ENCODE measurements around the gene SCART1. TPM values are rescaled to one million over a fixed set of nuclear protein-coding genes. Genes with fewer than 3 reads are reported as not detected.
A peak's percentile ranks its signal among the peaks of the same experiment; 100 is the strongest.
"Not testable (repeated sequence)": the region's sequence is repeated elsewhere in the genome, so short reads cannot be mapped to it uniquely, and the experiment has no call there.

The SCART1 gene
- total RNA-seq, 8 experiments from 2014 or later: 0.43 to 6.3 (median 1.2) TPM

DNA sequence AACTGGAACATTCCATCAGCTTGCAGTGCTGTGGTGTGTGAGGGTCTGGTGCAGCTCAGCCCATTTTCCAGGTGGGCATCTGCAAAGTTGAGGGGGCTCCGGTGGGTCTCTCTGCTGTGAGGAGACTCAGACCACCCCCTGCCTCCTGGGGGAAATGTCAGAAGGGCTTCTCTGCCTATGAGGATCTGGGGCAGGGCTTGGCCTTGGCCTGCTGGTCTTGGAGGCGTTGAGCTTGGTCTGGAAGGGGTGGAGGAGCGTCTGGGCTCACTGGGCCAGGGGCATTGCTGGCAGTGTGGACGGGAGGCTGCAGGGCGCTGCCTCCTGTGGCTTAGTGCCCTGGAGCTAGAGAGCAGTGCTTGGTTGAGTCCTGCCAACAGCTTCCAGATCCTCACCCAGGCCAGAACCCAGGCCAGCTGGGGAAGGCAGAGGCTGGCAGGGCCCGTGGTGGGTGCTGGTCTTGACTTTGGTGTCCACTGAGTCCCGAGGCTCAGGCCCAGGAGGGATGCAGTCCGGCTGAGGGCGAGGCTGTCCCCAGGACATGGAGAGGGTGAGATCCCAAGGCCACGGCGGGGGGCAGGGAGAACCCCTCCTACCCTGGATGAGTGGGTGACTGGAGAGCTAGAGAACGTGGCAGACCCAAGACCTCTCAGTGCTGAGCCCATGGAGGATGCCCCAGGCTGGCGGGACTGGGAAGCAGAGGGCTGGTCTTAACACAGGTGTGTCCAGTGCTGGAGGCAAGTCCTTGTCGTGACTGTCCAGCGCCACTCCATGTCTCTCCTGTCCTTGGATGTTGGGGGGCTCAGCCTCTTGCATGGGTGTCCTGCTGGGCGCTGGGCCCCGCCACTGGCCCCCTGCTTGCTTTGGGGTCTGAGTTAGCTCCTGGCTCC, 32.2 kb upstream of the SCART1 start:
- no peak overlapping the region for H3K4me3 ChIP-seq
- H3K4me1 ChIP-seq (replicated peaks in 1 of 2): peaks cover 0 to 4% of the 10 kb centered on the region in 2 donors
- no peak for ATAC-seq (replicated peaks in 6 of 8)
- H3K27ac ChIP-seq: no peak overlapping the region
- 40 to 100% (median 100%) methylated on average over 1 to 3 of the region's 17 CpGs; no CpG with 5 or more reads in 3 of the 10 experiments for WGBS, 10 experiments
- in situ Hi-C loops (cut with MboI; ENCODE audit: low pct_unique_long_range_greater_than_20kb in 2 of 9, low sequenced_read_pairs in 9 of 9, unreplicated experiment in 9 of 9): no loop called here

GRCh38 chr10:133422223-133422806, 31.4 kb upstream of the SCART1 start:
- Histone ChIP-seq H3K4me3 (no peak overlapping the region), H3K4me1 (replicated peaks in 1 of 2) (peaks cover 0 to 4% of the 10 kb centered on the region in 2 donors), H3K27ac (no peak overlapping the region)
- WGBS, 10 experiments: 60 to 90% (median 80%) methylated on average over 2 to 8 of the region's 16 CpGs; no CpG with 5 or more reads in 5 of the 10 experiments
- in situ Hi-C loops (cut with MboI; ENCODE audit: low pct_unique_long_range_greater_than_20kb in 2 of 9, low sequenced_read_pairs in 9 of 9, unreplicated experiment in 9 of 9): no loop called here
- ATAC-seq (replicated peaks in 6 of 8): no peak

DNA sequence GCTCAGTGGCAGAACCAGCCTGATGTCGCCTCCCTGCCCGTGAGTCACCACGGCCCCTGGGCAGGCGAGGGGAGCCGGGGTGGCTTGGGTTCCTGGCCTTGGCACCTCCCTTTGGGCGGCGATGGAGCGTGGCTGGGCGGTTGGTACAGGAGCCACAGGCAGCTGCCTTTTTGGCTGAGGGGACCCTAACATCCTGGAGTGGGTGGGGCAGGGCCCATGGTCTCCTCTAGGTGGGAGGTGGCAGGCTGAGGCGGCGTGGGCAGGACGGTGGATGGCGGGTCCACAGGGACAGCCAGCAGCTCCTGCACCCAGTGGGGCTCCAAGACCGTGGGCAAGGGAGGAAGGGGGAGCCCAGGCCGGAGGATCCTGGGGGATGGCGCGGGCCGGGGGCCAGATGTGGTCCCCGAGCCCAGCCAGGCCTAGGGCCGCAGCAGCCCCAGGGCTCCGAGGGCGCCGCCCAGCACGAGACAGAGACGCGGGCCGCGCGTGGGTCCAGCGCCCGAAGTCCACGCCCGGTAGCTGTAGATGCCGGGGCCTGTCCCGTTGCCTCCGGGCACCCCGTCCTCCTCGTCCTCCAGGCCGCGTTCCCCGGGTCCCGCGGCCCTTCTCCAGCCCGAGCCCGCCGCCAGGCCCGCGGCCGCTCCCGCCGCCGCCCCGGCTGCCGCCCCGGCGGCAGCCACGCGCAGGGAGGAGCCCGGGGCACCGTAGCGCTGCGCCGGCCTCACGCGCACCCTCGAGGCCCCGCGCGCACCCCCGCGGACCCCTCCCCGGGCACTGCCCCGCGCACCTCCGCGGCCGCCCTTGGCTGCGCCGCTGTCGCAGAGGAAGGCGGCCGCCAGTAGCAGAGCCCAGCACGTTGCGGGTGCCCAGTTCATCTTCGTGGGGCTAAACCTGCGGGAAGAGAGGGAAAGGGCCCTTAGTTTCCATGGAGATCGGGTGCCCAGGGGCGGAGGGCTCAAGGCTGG, 30.7 kb upstream of the SCART1 start:
- peak; percentile 34 to 77 (median 68) for ATAC-seq (replicated peaks in 6 of 8)
- Histone ChIP-seq H3K4me1 (replicated peaks in 1 of 2) (peaks cover 0 to 4% of the 10 kb centered on the region in 2 donors), H3K27ac (no peak overlapping the region), H3K4me3 (peak overlapping the region; percentile 14 to 27 (median 26))
- in situ Hi-C loops (cut with MboI; ENCODE audit: low pct_unique_long_range_greater_than_20kb in 2 of 9, low sequenced_read_pairs in 9 of 9, unreplicated experiment in 9 of 9): no loop called here
- 46 to 100% methylated on average over 1 to 4 of the region's 88 CpGs; no CpG with 5 or more reads in 8 of the 10 experiments for WGBS, 10 experiments

GRCh38 chr10:133424102-133424501, 29.6 kb upstream of the SCART1 start:
- in situ Hi-C loops (cut with MboI; ENCODE audit: low pct_unique_long_range_greater_than_20kb in 2 of 9, low sequenced_read_pairs in 9 of 9, unreplicated experiment in 9 of 9); H3K27ac ChIP-seq; H3K4me3 ChIP-seq; H3K4me1 ChIP-seq (replicated peaks in 1 of 2): not testable (repeated sequence)
- no CpG with 5 or more reads among the region's 46 CpGs for WGBS, 10 experiments
- ATAC-seq (replicated peaks in 6 of 8): peak in 6 of 8 experiments; percentile 36 to 66 (median 63)

GRCh38 chr10:133424601-133425000, 29.1 kb upstream of the SCART1 start, which contains the start of gene SPRN:
TSS of gene SPRN (minus strand) at chr10:133424625. CDS start at chr10:133423681, 944 bp downstream.
- WGBS, 10 experiments: no CpG with 5 or more reads among the region's 37 CpGs
- H3K27ac ChIP-seq; H3K4me1 ChIP-seq (replicated peaks in 1 of 2); in situ Hi-C loops (cut with MboI; ENCODE audit: low pct_unique_long_range_greater_than_20kb in 2 of 9, low sequenced_read_pairs in 9 of 9, unreplicated experiment in 9 of 9): not testable (repeated sequence)
- peak within 1 kb of the TSS; percentile 14 to 27 (median 26) for H3K4me3 ChIP-seq
- ATAC-seq (replicated peaks in 6 of 8): peak in 2 of 8 experiments; percentile 6 to 47

DNA sequence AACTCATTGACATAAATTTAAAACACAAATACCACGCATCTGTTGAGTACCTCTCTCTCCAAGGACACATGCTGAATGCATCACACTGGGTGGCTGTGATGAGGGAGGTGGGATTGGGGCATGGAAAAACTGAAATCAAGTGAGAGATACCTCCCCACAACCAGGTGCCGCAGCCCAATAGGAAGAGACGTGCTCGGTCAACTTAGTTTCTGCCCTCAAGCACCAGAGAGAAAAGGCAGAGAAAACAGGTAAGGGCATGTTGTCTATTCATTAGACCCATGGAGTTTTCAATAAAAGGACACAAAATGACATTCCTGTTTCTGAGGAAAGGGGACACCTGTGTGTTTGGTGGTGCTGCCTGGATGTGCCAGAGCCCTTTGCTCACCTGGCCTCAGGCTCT, 24.2 kb upstream of the SCART1 start:
- H3K4me1 ChIP-seq (replicated peaks in 1 of 2); in situ Hi-C loops (cut with MboI; ENCODE audit: low pct_unique_long_range_greater_than_20kb in 2 of 9, low sequenced_read_pairs in 9 of 9, unreplicated experiment in 9 of 9); H3K4me3 ChIP-seq; ATAC-seq (replicated peaks in 6 of 8); H3K27ac ChIP-seq: not testable (repeated sequence)
- WGBS, 10 experiments: 33 to 83% (median 44%) methylated on average over 1 to 4 of the region's 4 CpGs; no CpG with 5 or more reads in 7 of the 10 experiments

GRCh38 chr10:133431888-133432613, 21.7 kb upstream of the SCART1 start:
- H3K27ac ChIP-seq; H3K4me3 ChIP-seq; in situ Hi-C loops (cut with MboI; ENCODE audit: low pct_unique_long_range_greater_than_20kb in 2 of 9, low sequenced_read_pairs in 9 of 9, unreplicated experiment in 9 of 9); H3K4me1 ChIP-seq (replicated peaks in 1 of 2): not testable (repeated sequence)
- WGBS, 10 experiments: no CpG with 5 or more reads among the region's 9 CpGs
- ATAC-seq (replicated peaks in 6 of 8): peak in 1 of 8 experiments; percentile 23

DNA sequence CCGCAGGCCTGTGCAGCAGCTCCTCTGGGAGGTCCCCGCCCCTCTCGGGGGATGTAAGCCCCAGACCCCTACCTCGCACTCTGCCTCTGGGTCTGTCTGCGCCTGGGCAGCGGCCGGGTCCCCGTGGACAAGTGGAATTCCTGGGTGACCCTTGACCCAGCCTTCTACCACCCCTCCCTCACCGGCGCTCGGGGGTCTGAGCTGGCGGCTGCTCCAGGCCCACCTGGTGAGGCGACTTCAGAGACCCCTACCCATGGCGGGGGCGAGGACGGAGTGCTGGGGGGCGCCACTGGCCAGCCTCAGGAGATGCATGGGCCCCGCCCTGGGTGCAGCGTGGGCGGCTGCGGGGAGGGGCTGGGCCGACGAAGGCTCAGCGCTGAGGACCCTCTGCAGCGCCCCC, 21.0 kb upstream of the SCART1 start:
- WGBS, 10 experiments: no CpG with 5 or more reads among the region's 25 CpGs
- in situ Hi-C loops (cut with MboI; ENCODE audit: low pct_unique_long_range_greater_than_20kb in 2 of 9, low sequenced_read_pairs in 9 of 9, unreplicated experiment in 9 of 9); H3K27ac ChIP-seq; H3K4me3 ChIP-seq; ATAC-seq (replicated peaks in 6 of 8); H3K4me1 ChIP-seq (replicated peaks in 1 of 2): not testable (repeated sequence)

DNA sequence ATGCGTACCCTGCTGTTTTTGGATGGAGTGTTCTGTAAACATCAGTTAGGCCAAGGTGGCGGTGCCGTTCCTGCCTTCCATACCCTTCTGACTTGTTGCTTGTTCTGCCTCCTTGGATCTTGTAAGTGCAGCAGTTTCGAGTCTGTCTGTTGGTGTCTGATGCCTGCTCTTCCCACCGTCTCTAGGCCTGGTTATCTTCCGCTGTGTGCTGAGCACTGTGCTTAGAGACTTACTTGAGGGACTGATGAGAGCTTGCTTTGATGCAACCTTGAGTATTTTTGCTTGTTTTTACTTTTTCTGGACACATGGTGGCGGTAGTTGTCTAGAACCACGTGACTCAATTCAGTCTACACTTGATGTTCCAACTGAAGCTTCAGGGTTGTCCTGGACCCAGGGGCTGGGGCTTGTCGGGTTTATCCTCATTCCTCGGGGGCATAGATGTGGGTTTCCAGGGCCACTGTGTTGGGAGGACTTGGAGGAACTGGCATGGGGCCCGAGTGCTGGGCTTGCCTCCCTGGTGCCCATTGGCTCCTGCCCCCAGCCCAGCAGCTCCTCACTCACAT, 15.0 kb upstream of the SCART1 start:
- WGBS, 10 experiments: 0 to 88% (median 54%) methylated on average over 1 to 10 of the region's 11 CpGs; no CpG with 5 or more reads in 3 of the 10 experiments
- H3K27ac ChIP-seq: no peak overlapping the region
- H3K4me1 ChIP-seq (replicated peaks in 1 of 2): no peaks in the 10 kb centered on the region
- peak in 3 of 8 experiments; percentile 54 to 72 (median 61) for ATAC-seq (replicated peaks in 6 of 8)
- H3K4me3 ChIP-seq: no peak overlapping the region
- in situ Hi-C loops (cut with MboI; ENCODE audit: low pct_unique_long_range_greater_than_20kb in 2 of 9, low sequenced_read_pairs in 9 of 9, unreplicated experiment in 9 of 9): no loop called here

DNA sequence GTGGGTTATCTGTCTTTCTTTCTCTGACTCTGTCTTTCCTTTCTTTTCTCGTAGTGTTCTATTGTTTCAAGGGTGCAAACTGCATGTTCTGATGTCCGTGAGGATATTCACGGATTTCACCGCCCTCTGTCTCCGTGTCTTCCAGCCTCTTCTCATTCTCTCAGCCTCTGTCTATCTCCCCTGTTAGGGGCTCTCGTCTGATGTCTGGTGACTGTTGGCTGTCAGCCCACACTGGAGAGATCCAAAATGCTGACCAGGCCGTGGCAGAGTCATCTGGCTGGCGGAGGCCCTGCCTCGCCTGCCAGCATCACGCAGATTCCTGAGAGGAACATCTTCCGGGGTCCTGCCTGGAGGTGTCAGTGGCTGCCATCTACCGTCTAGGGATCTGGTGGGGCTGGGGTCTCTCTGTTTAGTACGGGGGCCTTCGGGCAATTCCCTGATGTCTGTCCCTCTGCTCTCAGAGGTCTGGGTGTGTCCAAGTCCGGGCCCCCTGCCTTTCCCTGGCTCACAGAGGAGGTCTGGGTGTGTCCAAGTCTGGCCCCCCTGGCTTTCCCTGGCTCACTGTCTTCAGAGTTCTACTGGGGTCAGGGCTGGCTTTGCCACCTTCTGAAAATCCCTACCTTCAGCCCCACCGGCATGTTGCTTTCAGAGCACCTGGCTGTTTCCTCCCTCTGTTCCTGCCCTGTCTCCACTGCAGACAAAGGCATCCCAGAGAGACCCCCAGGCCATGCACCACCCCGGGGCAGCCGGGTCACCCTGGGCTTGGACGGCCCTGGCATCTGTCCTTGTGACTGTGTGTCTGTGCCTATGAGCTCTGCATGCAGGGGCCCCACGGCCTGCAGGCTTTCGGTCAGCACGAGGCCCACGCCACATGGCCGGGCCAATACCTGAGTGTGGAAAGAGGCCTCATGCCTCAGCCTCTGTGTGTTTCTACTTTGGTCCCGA, 14.0 kb upstream of the SCART1 start:
- ATAC-seq (replicated peaks in 6 of 8): no peak
- Histone ChIP-seq H3K4me1 (replicated peaks in 1 of 2) (no peaks in the 10 kb centered on the region), H3K27ac (no peak overlapping the region), H3K4me3 (no peak overlapping the region)
- WGBS, 10 experiments: 53 to 89% (median 72%) methylated on average over 3 to 20 of the region's 25 CpGs
- in situ Hi-C loops (cut with MboI; ENCODE audit: low pct_unique_long_range_greater_than_20kb in 2 of 9, low sequenced_read_pairs in 9 of 9, unreplicated experiment in 9 of 9): no loop called here

- Histone ChIP-seq H3K4me1 (replicated peaks in 1 of 2) (no peaks in the 10 kb centered on the region), H3K4me3 (no peak overlapping the region), H3K27ac (no peak overlapping the region)
- ATAC-seq (replicated peaks in 6 of 8): no peak
- in situ Hi-C loops (cut with MboI; ENCODE audit: low pct_unique_long_range_greater_than_20kb in 2 of 9, low sequenced_read_pairs in 9 of 9, unreplicated experiment in 9 of 9): no loop called here
- 81 to 100% (median 89%) methylated on average over 1 to 9 of the region's 18 CpGs; no CpG with 5 or more reads in 5 of the 10 experiments for WGBS, 10 experiments
Measured at GRCh38 chr10:133440633-133441285, 13.0 kb upstream of the SCART1 start.

Data from motor neuron (in vitro differentiated cells).